Fibroblast of skin of left biceps (primary cell): Measurements from ENCODE around the gene CARHSP1.
"Not testable (repeated sequence)": the region's sequence is repeated elsewhere in the genome, so short reads cannot be mapped to it uniquely, and the experiment has no call there.

ENCODE experiments used
- DNase-seq, 2 experiments: peaks; one replicate each; pipeline ENCODE4 v3.0.0-alpha.2; 2013; ENCODE audit warnings: low read depth in 2 of 2

The CARHSP1 gene

DNA sequence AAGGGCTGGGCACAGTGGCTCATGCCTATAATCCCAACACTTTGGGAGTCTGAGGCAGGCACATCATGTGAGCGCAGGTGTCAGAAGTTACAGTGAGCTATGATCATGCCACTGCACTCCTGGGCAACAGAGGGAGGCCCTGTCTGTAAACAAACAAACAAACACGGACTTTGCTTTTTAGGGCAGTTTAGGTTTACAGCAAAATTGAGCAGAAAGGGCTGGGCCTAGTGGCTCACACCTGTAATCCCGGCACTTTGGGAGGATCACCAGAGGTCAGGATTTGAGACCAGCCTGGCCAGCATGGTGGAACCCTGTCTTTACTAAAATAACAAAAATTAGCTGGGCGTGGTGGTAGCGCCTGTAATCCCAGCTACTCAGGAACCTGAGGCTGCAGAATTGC lies 3.3 kb upstream of the CARHSP1 start:
- DNase-seq, result no peak

DNA sequence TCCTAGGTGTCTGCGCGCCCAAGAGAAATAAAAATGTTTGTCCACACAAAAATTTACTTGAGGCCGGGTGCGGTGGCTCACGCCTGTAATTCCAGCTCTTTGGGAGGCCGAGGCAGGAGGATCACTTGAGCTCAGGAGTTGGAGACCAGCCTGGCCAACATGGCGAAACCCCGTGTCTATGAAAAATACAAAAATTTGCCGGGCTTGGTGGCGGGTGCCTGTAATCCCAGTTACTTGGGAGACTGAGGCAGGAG lies 1.1 kb upstream of the CARHSP1 start:
- not testable (repeated sequence) for DNase-seq

DNA sequence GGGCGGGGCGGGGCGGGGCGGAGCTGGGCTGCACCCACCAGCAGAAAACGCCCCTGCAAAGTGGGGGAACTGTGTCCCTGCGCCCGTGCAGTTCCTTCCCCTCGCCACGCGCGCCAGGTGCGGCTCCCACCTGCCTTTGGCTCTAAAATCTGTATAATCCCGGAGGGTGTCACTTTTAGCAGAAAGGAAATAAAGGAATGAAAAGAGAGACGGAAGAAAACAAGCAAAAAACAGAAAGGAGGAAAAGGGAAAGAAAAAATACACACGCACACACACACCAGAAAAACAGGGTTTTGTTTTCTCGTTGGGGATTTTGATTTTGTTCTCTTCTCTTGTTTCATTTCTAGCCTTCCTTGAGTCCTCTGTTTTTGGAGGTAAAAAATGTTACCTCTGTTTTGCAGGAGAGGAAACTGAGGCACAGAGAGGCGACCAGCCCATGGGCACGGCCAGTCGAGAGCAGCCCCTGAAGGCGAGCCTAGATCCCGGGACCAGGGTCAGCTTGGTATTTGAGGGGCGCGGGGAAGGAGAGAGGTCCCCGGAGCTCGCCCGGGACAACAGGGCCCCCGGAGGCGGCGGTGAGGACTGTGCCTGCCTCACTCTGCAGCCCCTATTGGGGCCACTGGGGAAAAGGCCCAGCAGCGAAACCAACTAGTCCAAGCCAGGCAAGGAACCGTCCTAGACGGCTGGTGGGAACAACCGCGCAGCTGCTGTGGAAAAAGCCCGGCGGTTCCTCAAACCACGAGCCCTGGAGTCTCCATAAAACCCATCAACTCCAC lies 594 bp upstream of the CARHSP1 start:
- no peak for DNase-seq

DNA sequence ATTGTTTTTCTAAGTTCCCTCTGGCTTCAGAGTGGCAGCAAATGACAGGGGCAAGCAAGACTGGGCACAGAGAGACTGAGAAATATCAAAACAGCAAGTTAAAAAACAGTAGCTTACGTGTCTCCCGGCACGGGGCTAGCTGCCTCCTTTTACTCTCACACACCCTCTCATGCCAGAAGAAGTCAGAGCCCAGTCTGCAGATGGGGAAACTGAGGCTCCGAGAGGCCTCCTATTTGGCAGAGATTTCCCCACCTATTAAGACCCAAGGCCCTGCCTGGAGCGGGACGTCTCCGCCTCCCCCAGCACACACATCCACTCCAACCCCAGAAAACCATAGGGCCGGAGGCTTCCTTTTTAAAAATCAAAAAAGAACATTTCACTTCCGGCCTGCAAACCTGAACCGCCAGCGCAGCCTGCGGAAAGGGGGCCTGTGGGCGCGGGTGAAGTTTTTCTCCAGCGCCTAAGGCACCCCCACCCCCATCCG lies 832 bp downstream of the CARHSP1 start:
- no peak for DNase-seq

DNA sequence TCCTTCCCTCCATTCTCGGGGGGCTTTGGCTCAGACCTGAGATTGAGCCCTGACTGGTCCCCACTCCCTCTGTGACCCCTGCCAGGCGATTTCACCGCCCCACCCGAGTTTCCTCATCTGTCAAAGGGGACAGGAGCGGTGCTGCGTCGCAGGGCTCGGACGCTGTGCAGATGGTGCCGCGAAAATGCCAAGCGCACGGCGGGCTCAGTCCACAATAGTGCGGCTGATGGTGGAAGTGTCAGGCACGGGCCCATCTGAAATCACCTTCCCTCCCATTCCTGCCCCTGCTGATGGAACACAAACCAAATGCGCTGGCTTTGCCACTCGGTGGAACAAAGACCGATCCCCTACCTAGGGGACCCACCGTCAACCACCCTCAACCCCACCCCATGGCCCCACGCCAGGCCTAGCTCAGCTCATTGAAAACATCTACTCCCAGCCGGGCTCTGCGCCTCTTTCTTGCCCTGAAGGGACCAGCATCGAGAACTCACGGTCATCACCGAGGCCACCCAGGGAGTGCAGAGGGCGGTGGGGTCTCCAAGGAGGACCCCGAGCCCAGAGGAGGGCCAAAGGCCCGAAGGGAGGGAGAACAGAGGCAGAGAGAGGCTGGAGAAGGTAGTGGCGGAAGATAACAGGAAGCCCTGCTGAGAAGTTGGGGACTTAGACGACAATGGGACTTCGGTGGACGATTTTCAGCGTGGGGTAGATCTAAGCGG lies 1.4 kb downstream of the CARHSP1 start:
- no peak for DNase-seq

DNA sequence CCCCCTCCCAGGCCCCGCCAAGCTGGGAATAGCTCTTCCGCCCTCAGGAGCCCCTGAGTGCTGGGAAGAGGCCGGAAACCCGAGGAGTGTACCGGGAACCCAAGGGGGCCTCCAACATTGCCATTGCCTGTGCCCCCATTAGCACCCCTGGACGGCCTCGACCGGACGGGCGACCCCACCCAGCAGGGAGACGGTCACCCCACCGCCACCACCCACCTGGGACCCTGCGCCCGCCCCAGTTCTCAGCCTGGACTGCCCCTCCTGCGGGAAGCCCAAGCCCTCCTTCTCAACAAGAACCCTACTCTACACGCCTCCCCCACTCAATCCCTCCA lies 2.0 kb downstream of the CARHSP1 start:
- DNase-seq, result no peak

DNA sequence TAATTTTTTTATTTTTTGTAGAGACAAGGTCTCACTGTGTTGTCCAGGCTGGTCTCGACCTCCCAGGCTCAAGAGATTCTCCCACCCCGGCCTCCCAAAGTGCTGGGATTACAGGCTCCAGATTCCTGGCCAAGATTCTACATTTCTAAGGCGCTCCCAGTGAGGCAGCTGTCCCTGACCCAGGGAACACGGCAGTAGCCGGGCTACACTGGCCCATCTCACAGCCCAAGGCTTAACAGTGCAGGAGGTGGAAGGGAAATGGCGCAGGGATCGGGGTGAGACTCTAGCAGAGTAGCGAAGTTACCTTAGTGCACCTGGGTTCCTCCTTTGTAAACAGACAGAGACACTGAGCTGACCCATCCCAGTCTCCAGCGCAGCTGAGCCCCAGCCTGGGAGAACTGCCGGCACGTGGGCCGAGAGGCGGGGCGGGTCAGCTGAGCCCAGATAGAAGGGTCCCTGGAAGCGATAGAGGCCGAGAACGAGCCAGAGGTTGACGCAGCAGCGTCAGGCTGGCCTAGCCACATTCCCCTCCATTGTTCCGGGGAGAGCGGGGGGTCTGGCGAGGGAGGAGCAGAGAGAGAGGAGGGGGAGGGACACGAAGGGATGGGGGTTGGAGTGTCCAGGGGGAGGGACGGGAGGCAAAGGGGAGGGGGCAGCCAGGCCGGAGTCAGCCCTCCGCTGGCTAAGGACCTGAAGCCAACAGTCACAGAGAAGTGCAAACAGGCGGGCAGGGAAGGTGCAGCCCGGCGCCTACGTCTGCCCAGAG lies 2.5 kb downstream of the CARHSP1 start:
- no peak for DNase-seq

DNA sequence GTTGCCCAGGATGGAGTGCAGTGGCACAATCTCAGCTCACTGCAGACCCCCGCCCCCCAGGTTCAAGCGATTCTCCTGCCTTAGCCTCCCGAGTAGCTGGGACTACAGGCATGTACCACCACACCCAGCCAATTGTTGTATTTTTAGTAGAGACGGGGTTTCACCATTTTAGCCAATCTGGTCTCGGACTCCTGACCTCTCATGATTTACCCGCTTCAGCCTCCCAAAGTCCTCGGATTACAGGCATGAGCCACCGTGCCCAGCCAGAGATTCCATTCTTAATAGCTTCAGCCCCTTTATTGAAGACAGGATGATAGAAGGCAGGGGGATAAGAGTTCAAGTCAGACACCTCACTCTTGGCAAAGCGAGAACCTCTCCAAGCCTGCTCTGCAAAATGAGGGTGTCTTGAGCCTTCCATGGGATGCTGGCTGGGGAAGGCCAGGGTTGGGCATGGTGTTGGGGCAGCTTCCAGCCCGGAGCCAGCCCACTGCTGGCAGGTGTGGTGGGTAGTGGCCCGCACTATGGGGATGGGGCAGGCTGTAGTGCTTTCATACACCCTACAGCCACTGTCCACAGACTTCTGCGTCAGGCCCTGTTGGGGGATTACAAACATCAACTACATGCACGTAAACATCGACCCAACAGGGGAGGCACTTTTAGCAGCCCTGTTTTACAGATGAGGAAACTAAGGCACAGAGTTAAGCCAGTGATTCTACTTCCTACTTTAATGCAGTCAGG lies 3.5 kb downstream of the CARHSP1 start:
- DNase-seq, result no peak

DNA sequence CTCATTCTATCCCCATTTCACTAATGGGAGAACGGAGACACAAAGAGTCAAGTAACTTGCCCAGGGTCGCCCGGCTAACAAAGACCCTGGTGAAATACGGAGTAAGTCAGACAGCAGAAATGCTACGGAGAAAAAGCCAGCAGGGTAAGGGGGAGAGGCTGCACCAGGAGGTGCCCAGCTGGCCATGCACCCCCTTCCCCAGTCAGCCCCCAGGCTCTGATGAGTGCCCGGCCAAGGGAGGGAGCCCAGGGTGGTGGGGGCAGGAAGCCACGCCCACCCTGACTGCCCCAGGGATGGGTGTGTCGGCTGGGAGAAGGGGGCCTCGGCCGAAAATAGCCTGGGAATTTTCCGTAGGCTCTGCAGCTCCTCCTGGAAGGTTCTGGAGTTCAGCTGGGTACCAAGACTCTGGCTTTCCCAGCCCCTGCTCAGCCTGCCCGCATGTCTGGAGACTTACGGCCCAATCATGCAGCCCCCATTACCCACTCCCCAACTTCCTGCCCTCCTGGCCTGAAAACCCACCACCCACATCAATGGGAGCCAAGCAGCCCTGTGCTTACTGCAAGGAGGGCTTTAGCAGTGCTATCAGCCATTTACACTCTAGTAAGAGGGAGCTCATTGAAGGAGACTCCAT lies 4.2 kb downstream of the CARHSP1 start:
- no peak for DNase-seq

DNA sequence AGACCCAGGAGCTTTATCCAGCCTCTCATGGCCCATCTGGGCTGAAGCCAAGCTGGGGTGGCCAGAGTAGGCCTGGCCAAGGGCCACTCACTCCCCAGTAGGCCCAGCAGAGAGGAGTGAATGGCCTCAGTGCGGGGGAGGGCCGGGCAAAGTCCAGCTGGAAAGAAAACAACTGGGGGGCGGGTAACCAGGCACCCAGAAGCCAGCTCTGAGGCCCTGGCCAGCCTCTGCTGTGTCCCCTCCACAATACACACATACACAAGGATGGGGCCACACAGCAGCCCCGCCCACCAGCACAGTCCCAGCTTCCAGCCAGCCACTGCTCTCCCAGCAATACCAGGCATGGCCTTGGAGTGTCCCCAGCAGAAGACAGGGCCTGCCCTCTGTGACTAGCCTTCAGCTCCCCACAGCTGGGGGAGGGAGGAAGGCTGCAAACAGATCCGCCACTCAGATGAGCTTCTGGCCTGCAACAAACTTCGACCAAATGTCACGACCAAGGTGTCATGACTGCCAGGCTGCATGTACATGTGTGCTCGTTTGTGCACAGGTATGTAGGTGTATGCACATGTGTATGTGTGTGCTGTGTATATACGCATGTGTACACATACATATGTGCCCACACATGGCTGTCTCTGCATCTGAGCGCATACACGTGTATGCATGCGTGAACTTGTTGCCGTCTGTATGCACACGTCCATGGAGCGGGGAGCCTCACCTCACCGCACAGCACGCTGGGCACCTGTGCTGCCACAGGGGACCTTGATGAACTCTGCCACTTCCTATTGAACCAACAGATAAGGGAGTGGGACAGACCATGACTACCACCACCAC lies 5.0 kb downstream of the CARHSP1 start:
- DNase-seq, result no peak

DNA sequence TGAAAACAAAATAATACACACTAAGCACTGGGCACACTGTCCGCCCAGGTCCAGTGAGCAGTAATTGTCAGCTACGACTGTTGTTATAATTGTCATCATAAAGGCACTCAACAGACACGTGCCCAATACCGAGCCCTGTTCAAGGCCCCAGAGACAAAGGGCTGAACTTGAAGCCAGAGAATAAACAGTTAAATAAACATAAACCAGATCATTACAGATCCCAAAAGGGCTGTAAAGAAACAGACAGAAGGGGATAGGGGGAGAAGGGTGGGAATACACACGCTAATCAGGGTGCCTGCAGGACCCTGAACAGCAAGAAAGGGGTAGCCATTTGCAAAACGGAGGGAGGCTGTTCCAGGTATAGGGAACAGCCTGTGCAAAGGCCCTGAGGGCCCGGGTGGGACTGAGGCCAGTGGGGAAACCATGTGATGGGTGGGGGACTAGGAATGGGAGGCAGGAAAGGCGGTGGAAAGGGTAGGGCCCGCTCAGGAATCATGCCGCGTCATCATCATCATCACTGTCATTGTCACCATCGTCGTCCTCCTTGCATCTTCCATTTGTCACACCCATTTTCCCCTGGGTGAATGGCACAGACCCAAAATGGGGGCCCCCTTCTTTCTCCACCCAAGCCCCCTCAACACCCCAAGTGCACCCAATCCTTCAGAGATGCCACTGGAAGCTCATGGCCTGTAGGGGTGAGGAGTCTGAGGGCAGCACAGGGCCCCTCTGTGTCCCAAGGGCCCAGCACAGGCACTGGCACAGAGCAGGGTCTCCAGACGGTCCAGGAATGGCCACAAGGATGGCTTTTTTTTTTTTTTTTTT lies 6.3 kb downstream of the CARHSP1 start:
- DNase-seq, result no peak

DNA sequence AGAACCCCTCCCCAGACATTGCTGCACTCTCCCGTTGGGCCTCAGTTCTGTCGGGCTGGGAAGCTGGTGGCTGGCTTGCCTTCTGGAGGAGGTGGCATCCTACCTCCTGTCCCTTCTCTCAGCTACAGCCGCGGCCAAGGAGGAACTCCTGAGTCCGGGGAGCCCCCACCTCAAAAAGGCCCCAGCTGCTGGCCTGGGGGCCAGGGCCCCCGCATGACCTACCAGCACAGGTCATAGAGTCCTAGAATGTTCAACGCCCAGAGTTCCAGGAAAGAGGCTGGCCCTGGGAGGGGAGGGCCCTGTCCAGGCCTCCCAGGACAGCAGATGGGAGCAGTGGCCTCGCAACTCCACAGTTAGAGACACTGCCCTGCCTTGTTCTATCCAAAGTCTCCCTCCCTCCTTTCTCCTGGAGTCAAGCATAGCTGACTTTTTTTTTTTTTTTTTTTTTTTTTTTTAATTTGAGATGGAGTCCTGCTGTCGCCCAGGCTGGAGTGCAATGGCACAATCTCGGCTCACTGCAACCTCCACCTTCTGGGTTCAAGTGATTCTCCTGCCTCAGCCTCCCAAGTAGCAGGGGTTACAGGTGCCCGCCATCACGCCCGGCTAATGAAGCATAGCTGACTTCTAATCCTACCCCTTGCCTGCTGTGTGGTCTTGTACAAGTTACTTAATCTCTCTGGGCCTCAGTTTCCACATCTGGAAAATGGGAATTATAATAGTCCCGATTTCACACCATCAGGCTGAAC lies 7.1 kb downstream of the CARHSP1 start:
- DNase-seq, result no peak

DNA sequence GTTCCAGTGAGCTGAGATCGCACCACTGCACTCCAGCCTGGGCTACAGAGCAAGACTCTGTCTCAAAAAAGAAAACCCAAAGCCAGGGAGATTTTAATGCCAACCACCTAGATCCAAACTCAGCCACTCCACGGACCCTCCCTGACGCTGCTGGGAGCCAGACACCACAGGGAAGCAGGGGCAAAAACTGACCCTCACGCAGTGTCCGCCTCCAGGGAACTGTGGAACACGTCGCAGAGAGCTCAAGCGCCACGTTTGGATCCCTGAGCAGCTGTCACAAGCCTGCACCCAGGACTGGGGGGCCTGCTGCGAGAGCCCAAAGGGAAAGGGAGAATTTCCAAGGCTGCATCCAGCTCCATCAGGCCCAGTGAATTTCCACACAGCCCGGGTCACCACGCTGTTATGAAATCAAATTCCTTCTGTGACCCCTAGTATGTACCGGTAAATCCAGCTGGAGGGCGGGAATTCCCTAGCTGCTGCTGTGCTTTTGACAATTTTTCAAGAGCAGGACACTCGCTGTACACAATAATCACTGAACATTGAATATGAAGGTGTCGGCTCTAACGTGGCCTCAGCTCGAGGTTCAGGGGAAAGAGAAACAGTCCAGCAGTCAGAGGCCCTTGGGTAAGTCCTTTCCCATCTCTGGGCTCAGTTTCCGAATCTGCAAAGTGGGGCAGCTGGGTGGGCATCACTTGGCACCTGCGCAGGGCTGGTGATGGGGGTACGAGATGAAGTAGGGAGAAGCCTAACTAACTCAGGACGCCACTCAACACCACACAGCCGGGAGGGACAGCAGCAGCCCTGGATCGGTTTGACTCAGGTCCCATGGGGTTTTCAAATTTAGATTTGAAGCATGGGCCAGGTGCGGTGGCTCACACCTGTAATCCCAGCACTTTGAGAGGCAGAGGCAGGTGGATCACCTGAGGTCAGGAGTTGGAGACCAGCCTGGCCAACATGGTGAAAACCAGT lies 8.6 kb downstream of the CARHSP1 start:
- DNase-seq, result no peak

DNA sequence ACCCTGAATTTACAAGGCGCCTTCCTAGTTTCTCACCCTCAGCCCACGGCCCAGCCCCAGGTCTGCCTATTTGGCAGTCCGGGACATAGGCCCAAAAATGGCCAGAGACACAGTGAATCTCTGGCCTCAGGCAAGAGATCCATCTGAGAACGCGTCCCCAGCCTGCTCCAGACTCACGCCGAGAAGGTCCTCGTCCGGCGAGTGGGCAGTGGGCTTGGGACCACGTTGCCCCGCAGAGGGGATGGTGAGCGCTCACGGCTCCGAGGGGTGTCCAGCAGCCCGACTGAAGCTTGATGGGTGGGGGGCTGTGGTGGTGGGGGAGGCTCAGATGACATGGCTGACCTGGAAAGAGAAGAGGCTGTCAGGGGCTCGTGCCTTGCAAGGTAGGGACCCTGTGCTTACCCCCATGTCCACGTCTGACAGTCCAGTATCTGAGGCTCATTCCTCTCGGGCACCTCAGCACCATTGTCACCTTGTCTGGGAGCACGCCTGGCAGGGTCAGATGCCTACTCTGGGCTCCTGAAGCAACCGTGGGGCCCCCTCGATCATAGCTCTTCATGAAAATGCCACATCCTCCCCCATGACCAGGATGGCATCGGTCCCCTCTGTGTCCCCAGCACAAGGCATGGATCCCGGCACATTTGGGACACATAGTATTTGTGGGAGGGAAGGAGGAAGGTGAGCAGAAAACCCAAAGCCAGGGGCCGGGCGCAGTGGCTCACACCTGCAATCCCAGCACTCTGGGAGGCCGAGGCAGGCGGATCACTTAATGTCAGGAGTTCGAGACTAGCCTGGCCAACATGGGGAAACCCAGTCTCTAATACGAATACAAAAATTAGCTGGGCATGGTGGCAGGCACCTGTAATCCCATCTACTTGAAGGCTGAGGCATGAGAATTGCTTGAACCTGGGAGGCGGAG lies 9.6 kb downstream of the CARHSP1 start:
- DNase-seq, result no peak

DNA sequence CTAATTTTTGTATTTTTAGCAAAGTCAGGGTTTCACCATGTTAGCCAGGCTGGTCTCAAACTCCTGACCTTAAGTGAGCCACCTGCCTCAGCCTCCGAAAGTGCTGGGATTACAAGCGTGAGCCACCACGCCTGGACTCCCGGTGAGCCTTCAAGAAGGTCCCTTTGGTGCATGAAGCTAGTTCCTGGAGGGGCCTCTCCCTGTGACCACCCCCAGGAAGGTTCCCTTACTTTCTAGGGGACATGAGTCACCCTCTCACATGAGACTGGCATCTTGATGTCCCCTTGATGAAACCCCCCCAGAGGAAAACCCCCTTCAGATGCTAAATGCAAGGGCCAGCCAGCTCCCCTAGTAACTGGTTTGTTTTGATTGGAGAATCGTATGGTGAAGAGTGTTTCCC lies 12.8 kb downstream of the CARHSP1 start:
- DNase-seq, result no peak

DNA sequence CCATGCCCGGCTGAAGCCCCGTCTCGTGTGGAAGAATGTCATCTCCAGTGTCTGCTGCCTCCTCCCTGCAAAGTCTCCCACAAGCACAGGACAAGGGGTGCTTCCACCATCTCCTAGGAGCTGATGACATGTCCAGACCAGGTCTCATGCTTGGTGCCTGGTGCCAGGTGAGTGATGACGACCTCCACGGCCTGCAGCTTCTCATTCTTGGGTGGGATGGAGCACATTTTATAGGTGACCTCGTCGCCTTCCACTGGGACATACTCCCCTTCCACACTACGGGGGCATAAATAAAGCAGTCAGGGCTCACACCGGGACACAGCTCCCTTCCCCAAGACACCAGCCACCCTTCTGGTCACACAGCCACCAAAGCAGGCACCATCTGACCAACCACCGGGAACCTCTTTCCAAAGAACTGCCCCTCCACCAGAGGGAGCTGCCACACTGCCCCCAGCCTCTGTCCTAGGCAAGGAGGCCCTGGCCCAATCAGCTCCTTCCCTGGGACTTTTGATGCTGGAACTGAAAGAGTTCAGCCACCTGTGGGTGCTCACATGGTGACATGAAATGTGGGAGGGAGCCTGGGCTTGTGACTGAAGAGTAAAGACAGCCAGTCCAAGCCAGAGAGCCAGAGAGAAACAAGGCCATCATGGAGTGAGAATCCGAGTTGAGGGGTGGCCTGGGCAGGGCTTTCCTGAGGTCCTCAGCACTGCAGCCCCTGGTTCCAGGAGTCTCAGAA lies 13.6 kb downstream of the CARHSP1 start:
- DNase-seq, result no peak
